Esophagus mucosa (tissue), 1 donor: ENCODE measurements around the gene HIVEP3. TPM values are rescaled to one million over a fixed set of nuclear protein-coding genes. Genes with fewer than 3 reads are reported as not detected.

Source experiments
- total RNA-seq: library from RNA; stranded (reverse); gene quantifications from one replicate; pipeline ENCODE4 v1.2.4, GENCODE V29; 2023
- donor health status: DM: yes; HTN: yes; CAD: no.

HIVEP3 gene
- total RNA-seq, 1 donor from 2014 or later: 7.0 TPM

Other genes starting within 250 kb of the HIVEP3 start
- gene GUCA2B, start 234.5 kb upstream of the HIVEP3 start, total RNA-seq: not detected
- not detected for gene GUCA2A, start 245.8 kb upstream of the HIVEP3 start, total RNA-seq